AG04449 (cell line): ENCODE data around the gene GRM7.

Source experiments
- CTCF ChIA-PET: fragments of 350-600 bp; formaldehyde crosslinking; extraction: SDS; loops from one replicate; lab custom pipeline; 2021; ENCODE audit warnings: antibody characterized with exemption; lab: Yijun Ruan, JAX
- POLR2A ChIA-PET: fragments of 400-600, 350-600 bp; formaldehyde crosslinking; extraction: SDS; loops from one replicate; lab custom pipeline; 2020; ENCODE audit warnings: antibody characterized with exemption, inconsistent platforms; lab: Yijun Ruan, JAX
- DNase-seq: peaks from one replicate; pipeline ENCODE4 v3.0.0-alpha.2; 2010; ENCODE audit warnings: low read depth, low spot score
- H3K4me3 ChIP-seq: 2 replicates; pipeline ENCODE4 v1.5.1; 2011; ENCODE audit warnings: low read depth, mild to moderate bottlenecking, control low read depth, low read length
- CTCF ChIP-seq: IDR thresholded peaks from one replicate; pipeline ENCODE4 v1.5.1; 2011; ENCODE audit warnings: mild to moderate bottlenecking, moderate library complexity, low read length, control low read depth, inconsistent platforms; ENCODE audit not compliant: insufficient read depth; ENCODE audit errors: missing control alignments

GRM7 gene

DNA sequence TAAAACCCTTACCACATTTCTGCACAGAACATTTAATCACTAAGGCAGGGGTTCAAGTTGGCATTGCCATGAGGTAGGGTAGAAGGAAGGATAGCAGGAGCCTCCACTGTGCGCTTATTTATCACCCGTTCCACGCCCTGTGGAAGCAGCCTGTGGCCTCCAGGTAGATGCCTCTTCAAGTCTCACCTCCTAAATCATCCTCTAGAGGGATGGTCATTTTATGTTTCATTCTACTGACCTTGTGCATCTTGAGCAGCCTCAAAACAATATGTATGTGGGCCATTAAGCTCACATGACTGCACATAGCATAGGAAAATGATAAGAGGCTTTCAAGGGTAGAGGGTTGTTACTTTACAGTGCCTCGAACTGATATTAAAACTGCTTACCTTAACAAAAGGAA, 546.2 kb downstream of the GRM7 start:
- ChIA-PET POLR2A (no interaction called here), CTCF (no interaction called here)
- DNase-seq: no peak
- no peak for TF ChIP-seq CTCF
- H3K4me3 ChIP-seq: no peak overlapping the region

DNA sequence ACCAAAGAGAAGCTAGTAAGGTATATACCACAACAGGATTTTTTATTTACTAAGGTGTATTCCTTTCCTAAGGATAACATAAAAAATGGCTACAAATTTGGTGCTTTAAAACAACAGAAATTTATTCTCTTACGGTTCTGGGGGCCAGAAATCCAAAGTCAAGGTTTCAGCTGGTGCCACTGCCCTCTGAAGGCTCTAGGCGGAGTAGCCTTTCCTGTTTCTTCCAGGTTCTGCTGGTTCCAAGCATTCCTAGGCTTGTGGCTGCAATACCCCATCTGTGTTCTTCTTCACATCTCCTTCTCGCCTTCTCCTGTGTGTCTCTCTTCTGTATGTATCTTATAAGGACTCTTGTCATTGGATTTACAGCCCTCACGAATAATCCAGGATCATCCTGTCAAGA, 549.9 kb downstream of the GRM7 start:
- no peak overlapping the region for H3K4me3 ChIP-seq
- DNase-seq: no peak
- ChIA-PET CTCF (no interaction called here), POLR2A (no interaction called here)
- no peak for TF ChIP-seq CTCF

DNA sequence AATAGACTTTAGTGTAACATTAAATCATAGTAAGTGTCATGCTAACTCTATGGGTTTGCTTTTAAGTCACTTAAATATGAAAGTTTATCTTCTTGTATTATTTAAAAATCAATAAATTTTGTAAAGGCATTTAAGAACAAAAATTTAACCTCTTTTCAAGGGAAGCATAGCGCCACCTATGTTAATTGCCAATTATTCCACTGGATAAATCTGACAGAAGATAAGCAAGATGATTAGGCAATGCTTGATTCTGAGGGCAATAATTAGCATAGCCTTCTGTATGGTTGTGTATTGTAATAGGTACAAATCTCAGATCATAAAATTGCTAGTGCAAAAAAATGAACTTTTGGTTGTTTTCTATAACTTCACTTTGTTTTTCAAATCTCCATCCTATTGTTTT, 560.1 kb downstream of the GRM7 start:
- no peak for TF ChIP-seq CTCF
- DNase-seq: no peak
- CTCF ChIA-PET: no interaction called here

DNA sequence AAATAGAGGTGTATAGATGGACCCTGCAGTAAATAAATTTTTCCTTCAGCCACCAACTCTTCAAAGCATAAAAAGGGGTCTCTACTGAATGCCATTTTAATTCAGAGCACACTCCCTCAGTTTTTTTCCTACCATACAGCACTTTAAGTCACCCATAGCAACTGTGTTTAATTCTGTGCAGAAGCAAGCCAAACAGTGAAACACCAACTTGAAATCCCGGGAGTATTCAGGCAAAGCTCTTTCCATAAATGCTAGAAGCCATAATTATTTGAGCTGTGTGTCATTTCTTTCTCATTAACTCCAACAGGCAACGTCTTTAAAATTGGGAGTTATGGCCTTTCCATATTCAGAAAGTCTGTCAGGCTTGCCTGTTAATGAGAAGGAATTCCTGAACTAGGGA, 562.1 kb downstream of the GRM7 start:
- DNase-seq: no peak
- POLR2A ChIA-PET: no interaction called here
- H3K4me3 ChIP-seq: no peak overlapping the region
- no peak for TF ChIP-seq CTCF
- CTCF ChIA-PET: no interaction called here

More for the DNA sequence above, 560.1 kb downstream of the GRM7 start:
- no peak overlapping the region for H3K4me3 ChIP-seq
- POLR2A ChIA-PET: no interaction called here

- DNase-seq: no peak
- TF ChIP-seq CTCF: no peak
- H3K4me3 ChIP-seq: no peak overlapping the region
- ChIA-PET CTCF (no interaction called here), POLR2A (no interaction called here)
Measured at GRCh38 chr3:7423995-7424394, 563.1 kb downstream of the GRM7 start.

GRCh38 chr3:7428206-7428718, 567.3 kb downstream of the GRM7 start:
- DNase-seq: no peak
- no peak overlapping the region for H3K4me3 ChIP-seq
- ChIA-PET CTCF (no interaction called here), POLR2A (no interaction called here)
- TF ChIP-seq CTCF: no peak
